ENCODE data around the gene DIO3.
"Not testable (repeated sequence)": the region's sequence is repeated elsewhere in the genome, so short reads cannot be mapped to it uniquely, and the experiment has no call there.

Gene DIO3

DNA sequence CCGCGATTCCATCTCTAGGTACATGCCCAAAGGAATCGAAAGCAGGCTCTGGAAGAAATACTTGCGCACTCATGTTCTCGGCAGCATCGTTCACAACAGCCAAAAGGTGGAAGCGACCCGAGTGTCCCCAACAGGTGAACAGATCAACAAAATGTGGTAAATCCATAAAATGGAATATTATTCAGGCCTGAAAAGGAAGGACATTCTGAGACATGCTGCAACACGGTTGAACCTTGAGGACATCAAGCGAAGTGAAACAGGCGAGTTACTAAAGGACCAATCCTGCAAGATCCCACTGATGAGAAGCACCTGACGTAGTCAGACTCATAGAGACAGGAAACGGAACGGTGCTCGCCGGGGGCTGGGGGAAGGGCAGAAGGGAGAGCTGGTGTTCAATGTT, 17.5 kb upstream of the DIO3 start:
- no peak for DNase-seq

GRCh38 chr14:101544550-101544949, 16.7 kb upstream of the DIO3 start:
- no peak for DNase-seq

- no peak for DNase-seq
These were observed 14.6 kb upstream of the DIO3 start for GRCh38 chr14:101546706-101547105.

DNA sequence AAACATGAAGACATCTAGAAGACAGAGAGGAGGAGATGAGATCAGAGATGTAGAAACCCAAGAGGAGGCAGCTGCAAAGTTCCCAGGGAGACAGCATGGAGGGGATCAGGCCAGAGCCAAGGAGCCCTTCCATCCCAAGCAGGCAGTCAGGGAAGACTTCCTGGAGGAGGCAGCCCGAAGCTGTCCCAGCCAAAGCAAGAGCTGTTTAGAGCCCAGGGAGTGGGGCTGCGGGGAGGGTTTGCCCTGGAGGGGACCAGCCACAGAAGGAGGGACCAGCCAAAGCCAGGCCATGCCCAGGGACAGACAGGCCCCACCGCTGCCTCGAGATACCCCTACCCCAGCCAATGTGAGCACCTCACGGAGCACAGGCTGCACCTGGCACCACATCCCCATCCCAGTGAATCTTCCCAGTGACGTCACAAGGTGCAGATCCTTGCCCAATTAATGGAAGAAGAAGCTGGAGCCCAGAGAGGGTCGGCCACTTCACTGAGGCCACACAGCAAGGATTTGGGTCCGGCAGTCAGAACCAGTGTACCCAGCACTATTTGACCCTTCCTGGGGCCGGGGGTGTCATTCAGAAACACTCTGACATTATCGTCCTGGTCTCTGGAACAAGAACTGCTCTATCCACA, 14.1 kb upstream of the DIO3 start:
- no peak for DNase-seq

GRCh38 chr14:101547961-101548669, 13.2 kb upstream of the DIO3 start:
- DNase-seq: no peak

DNA sequence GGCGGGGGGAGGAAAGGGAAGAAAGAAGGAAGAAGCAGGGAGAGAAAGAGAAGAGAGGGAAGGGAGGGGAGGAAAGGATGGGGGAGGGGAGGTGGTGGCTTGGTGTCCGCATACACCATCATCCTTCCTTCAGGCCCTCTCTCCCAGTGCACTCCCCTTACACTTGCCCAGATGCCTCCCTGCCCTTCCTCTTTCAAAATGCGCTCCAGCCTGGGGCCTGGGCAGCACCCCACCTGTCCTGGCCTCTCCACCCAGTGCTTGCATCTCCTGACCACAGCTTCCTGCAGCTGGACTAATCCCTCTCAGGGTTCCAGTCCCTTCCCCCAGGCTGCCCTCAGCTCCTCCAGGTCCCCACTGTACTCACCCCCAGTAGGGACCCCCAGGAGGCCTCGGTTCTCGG, 12.6 kb upstream of the DIO3 start:
- DNase-seq: no peak

DNA sequence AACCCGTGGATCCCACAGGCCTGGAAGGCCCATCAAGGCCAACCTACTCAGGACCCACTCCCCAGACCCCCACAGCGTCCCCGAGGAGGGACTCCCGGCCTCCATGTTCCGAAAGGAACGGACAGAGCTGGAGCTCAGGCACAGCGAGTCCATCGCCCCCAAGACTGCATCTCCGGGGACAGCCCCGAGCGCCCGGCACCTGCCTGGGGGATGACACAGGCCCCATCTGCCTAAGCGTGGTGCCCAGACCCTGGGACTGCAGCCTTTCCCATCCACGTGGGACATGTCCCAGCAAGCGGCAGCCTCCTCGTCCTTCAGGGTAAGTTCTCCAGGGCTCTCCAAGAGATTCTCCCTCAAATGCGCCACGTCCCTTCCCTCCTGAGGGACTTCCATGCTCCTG, 12.1 kb upstream of the DIO3 start:
- no peak for DNase-seq

DNA sequence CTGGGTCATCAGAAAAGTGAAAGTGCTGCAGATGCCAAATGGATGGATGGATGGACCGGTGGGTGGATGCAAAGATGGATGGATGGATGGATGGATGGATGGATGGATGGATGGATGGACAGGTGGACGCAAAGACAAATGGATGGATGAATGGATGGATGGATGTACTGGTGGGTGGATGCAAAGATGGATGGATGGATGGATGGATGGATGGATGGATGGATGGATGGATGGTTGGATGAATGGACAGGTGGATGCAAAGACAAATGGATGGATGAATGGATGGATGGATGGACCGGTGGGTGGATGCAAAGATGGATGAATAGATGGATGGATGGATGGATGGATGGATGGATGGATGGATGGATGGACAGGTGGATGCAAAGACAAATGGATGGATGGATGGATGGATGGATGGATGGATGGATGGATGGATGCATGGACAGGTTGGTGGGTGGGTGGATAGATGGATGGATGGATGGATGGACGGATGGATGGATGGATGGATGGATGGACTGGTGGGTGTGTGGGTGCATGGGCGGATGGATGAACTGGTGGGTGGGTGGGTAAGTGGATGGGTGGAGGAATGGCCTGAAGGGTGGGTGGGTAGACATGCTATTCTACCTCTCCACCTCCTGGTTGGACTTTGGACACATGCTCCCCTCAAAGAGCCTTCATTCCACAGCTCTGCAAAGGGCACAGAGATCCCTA, 10.9 kb upstream of the DIO3 start:
- DNase-seq: not testable (repeated sequence)

DNA sequence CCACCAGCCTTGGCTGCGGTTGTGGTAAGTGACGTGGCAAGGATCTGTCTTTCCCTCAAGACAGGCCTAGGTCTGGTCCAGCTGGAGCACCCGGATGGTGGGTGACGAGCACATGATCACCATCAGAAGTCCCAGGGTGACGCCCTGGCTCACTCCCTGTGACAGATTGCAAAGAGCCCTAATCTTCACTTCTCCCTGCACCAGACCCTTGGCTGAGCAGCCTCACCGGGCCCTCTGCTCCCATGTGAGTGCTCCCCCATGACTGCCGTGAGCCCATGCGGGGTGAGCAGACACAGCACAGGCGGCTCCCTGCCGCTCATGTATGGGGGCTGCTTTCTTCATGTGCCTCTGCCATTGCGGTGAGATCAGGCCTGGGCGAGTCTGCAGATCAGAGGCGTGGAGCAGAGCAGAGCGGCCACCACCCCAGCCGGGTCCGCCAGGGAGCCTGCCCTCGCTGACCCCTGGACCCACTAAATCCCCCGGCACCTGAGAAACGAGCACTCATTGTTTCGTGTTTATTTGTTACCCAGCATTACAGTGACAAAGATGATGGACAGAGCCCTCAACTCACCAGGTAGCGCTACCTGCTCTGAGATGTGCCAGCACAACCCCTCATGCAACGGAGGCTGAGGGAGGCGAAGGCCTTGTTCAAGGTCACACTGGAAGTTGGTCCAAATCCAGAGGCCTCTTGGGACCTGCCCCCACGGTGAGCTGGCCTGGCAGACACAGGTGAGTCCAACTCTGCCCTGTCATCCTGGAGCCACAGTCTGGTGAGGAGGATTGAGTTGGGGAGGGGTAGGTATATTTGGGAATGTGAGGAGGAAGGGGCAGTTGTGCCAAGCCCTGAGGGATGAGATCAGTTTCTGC, 9.3 kb upstream of the DIO3 start:
- no peak for DNase-seq

GRCh38 chr14:101552786-101553231, 8.5 kb upstream of the DIO3 start:
- DNase-seq: no peak

DNA sequence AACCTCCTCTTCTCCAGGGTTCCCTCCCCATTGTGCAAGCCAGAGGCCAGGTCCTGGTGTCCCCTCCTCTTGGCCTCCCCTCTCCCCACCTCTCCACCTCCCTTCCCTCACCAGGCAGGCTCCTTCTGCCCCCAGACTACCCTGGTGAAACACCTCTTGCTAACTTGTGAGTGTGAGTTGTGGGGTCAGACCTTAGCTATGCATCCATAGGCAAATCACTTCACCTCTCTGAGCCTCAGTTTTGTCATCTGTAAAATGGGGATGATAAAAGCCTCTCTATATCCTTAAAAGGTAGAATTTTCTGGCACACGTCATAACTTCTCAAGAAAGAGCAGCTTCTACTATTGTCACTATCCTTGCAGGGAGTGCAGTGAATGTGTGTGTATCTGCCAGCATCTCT, 7.9 kb upstream of the DIO3 start:
- no peak for DNase-seq

DNA sequence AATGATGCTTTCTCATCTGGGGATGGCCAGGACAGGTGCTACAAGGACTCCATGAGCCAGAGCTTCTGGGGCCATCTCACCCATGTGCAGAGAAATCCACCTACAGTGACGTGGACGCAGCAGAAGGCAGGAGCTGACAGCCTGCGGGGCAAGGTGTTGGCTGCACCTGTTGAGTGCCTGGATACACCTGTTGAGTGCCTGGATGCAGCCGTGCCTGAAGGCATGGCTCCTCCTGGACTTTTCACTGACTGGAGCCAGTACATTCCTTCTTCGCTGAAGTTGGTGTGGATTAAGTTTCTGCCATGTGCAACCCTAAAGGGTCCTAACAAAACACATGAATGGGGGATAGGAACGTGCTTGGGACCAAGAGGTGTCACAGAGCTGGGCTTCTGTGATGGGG, 7.4 kb upstream of the DIO3 start:
- DNase-seq: no peak

DNA sequence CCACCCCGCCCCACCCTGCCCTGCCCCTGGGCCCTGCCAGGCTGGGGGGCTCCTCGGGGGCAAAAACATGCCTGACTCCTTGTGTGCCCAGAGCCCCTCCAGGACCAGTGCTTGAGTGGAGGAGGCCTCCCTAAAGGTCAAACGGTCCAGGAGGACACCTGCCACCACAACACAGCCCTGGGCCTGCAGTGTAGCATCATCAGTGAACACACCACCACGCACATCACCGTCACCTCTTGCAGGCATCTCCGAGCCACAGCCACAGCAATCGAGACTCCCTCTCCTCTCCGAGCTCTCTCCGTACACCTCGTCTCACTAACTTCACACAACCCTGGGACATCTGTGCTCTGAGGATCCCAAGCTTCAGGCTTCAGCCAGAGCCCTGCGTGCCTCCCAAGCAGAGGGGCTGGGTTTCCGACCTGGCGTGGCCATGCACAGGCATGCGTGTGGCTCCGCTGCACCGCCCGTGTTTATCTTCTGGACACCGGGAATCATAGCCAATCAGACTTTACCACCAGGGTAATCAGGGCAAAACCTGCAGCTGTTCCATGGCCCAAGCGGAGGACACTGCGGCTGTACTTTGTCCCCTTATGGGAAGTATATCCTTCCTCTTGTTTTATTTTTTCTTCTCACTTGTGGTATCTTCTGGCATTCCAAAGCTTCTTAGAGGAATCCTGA, 6.2 kb upstream of the DIO3 start:
- DNase-seq: no peak

DNA sequence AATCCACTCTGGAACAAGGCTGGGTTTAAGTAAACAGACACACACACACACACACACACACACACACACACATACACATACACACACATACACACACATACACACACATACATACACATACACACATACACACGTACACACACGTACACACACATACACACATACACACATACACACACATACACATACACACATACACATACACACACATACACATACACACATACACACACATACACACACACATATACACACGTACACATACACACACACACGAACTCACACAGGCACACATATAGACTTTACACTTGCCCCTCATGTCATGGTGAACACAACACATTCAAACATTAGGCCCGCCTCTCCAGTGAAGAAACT, 5.6 kb upstream of the DIO3 start:
- DNase-seq: not testable (repeated sequence)

DNA sequence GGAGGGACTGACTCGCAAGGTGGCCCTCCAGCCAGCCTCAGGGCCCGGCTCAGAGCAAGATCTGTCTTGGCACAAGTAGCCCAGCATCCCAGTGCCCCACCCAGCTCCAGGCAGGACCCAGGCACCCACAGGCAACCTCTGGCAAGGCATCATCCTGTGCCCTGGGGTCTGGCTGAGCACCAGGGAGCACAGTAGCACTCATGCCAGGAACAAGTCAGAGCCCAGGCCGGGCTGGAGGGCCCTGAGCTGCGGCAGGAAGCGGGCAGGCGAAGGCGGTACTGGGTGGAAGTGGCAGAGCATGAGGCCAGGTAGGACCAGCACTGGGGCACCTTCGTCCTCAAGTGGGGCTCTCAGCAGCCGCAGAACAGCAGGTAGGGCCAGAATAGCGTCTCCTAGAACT, 5.2 kb upstream of the DIO3 start:
- no peak for DNase-seq

GRCh38 chr14:101556566-101557320, 4.6 kb upstream of the DIO3 start:
- no peak for DNase-seq

- no peak for DNase-seq
These were observed 4.0 kb upstream of the DIO3 start for GRCh38 chr14:101557321-101557695.

DNA sequence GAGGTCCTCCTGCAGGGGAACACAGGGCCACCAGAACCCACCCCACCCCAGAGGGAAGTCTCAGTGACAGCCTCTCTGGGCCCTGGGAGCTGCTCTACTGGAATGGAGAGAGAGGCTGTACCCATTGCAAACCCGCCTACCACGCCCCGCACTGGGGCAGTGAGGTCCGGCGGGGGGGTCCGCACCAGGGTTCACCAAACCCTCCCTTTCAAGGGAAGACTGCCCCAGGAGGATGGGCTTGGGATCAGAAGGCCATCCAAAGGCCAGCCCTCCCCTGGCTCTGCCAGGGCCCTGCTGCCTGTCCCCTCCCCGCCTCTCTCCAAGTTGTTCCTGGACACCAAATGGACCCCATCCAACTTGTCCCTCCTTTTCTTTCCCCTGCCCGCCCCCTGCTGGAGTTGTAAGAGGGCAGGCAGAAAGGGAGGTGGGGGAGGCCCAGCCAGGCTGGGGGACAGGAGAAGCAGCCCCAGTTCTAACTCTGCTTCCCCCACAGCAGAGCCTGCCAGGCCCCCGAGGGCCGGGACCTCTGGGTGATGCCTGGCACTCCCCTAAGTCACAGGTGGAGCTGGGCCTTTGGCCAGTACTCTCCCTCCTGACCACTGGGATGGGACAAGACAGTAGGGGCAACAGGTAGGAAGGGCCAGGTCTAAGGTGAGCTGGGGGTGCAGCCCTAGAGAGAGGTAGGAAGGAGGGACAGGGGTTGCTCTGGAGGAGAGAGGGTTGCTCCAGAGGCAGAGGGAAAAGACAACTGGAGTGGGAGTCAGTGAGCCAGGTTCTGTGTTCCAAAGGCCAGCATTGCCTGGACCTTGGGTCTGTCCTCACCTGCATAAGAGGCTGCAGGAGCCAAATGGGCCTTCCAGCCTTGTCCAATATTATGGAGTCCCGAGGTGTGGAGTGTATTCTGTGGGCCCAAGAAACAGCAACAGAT, 3.2 kb upstream of the DIO3 start:
- DNase-seq: no peak

DNA sequence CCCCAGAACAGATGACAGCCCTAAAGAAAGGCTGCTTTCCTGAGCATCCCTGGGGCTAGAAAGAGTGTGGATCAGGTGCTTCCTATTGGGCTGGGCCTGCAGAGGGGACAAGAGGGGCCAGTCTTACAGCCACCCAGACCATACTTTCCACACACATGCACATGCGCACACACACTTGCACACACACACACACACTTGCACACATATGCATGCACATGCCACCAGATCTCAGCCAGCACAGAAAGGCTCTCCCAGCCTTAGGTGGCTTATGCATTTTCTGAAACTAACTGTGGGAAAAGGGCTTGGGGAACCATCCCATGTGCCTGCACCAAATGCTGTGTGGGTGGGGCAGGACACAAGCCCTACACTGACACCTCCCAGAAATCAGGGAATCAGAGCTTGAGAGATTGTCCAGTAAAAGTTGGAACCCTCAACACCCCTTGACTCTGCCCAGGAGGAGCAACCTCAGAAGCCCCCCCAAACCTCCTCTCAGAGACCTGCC, 2.5 kb upstream of the DIO3 start:
- DNase-seq: no peak

- no peak for DNase-seq
These were observed 2.1 kb upstream of the DIO3 start for GRCh38 chr14:101559250-101559623.

Measured in GOT3 (cell line).